ENCODE results near the gene EFTUD2. TPM values are rescaled to one million over a fixed set of nuclear protein-coding genes. Genes with fewer than 3 reads are reported as not detected.

The EFTUD2 gene
- total and polyA plus RNA-seq, 9 of the 15 experiments (the other 6 are each of a cell fraction or from before 2014, with no cell fraction given) = 65.8 to 362 (median 218) TPM

DNA sequence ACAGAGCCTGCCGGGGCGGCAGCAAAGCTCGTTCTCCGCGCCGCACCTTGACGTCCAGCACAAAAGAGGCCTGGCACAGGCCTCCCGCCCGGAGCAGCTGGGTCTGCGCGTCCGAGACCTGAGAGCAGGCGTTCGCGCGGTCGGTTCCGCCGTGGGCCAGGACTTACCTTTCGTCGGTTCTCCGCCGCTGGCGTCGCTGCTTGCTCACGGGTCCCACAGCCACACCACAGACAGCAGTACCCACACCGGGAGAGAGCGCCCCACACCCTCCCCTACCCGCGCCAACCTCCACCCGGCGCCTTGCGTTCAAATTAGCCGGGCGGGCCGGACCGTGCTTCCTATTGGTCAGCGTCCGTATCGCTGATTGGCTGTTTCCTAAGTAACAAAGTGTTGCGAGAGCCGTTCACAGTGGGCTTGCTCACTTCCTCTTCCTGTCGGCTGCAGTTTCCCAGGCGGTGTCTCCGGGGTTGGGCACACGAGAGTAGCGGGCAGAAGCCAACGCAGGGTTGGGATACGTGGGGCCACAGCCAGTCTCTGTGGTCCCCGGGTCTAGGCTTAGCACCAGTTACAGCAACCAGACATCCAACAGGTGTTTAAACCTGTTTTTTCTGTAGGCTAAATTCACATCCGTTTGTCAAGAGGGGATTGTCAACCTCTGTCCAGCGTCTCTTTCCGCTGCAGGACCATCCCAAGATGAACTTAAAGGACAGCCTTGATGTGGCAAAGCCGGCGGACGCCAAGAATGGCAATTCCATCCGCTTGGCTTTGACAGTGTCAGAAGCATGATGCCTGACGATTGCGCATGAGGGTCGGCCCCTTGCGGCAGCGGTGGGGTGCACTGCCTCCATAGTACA lies 48.4 kb upstream of the EFTUD2 start, which contains the start of gene KIF18B (continued):
- TF ChIP-seq, protein P1, sequence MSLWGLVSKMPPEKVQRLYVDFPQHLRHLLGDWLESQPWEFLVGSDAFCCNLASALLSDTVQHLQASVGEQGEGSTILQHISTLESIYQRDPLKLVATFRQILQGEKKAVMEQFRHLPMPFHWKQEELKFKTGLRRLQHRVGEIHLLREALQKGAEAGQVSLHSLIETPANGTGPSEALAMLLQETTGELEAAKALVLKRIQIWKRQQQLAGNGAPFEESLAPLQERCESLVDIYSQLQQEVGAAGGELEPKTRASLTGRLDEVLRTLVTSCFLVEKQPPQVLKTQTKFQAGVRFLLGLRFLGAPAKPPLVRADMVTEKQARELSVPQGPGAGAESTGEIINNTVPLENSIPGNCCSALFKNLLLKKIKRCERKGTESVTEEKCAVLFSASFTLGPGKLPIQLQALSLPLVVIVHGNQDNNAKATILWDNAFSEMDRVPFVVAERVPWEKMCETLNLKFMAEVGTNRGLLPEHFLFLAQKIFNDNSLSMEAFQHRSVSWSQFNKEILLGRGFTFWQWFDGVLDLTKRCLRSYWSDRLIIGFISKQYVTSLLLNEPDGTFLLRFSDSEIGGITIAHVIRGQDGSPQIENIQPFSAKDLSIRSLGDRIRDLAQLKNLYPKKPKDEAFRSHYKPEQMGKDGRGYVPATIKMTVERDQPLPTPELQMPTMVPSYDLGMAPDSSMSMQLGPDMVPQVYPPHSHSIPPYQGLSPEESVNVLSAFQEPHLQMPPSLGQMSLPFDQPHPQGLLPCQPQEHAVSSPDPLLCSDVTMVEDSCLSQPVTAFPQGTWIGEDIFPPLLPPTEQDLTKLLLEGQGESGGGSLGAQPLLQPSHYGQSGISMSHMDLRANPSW (CRISPR knock-in tag; IDR thresholded peaks at IDR 0.05) = peak; percentile 66; the same call in 1 of the 2 replicates
- no peak for TF ChIP-seq TFAM (CRISPR knock-in tag; conservative IDR thresholded peaks at IDR 0.05)
- TF ChIP-seq, protein P2, sequence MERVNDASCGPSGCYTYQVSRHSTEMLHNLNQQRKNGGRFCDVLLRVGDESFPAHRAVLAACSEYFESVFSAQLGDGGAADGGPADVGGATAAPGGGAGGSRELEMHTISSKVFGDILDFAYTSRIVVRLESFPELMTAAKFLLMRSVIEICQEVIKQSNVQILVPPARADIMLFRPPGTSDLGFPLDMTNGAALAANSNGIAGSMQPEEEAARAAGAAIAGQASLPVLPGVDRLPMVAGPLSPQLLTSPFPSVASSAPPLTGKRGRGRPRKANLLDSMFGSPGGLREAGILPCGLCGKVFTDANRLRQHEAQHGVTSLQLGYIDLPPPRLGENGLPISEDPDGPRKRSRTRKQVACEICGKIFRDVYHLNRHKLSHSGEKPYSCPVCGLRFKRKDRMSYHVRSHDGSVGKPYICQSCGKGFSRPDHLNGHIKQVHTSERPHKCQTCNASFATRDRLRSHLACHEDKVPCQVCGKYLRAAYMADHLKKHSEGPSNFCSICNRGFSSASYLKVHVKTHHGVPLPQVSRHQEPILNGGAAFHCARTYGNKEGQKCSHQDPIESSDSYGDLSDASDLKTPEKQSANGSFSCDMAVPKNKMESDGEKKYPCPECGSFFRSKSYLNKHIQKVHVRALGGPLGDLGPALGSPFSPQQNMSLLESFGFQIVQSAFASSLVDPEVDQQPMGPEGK (CRISPR knock-in tag; IDR thresholded peaks at IDR 0.05; ENCODE audit: borderline replicate concordance) = no peak
- TF ChIP-seq ZNF583 (CRISPR knock-in tag; IDR thresholded peaks at IDR 0.05) = peak; percentile 72; the same call in 1 of the 2 replicates
- TF ChIP-seq, protein P3, sequence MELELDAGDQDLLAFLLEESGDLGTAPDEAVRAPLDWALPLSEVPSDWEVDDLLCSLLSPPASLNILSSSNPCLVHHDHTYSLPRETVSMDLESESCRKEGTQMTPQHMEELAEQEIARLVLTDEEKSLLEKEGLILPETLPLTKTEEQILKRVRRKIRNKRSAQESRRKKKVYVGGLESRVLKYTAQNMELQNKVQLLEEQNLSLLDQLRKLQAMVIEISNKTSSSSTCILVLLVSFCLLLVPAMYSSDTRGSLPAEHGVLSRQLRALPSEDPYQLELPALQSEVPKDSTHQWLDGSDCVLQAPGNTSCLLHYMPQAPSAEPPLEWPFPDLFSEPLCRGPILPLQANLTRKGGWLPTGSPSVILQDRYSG (tag; conservative IDR thresholded peaks at IDR 0.05; ENCODE audit: low read depth) = 0 out of 2 replicates have a peak, but pooled peaks have one; percentile 66
- no peak for TF ChIP-seq ZKSCAN8 (CRISPR knock-in tag; IDR thresholded peaks at IDR 0.05)
- TF ChIP-seq GTF2F1 (IDR thresholded peaks at IDR 0.05; ENCODE audit: low read depth, low read length) = no peak; the same call in 1 of the 2 replicates
- TF ChIP-seq, protein P4, sequence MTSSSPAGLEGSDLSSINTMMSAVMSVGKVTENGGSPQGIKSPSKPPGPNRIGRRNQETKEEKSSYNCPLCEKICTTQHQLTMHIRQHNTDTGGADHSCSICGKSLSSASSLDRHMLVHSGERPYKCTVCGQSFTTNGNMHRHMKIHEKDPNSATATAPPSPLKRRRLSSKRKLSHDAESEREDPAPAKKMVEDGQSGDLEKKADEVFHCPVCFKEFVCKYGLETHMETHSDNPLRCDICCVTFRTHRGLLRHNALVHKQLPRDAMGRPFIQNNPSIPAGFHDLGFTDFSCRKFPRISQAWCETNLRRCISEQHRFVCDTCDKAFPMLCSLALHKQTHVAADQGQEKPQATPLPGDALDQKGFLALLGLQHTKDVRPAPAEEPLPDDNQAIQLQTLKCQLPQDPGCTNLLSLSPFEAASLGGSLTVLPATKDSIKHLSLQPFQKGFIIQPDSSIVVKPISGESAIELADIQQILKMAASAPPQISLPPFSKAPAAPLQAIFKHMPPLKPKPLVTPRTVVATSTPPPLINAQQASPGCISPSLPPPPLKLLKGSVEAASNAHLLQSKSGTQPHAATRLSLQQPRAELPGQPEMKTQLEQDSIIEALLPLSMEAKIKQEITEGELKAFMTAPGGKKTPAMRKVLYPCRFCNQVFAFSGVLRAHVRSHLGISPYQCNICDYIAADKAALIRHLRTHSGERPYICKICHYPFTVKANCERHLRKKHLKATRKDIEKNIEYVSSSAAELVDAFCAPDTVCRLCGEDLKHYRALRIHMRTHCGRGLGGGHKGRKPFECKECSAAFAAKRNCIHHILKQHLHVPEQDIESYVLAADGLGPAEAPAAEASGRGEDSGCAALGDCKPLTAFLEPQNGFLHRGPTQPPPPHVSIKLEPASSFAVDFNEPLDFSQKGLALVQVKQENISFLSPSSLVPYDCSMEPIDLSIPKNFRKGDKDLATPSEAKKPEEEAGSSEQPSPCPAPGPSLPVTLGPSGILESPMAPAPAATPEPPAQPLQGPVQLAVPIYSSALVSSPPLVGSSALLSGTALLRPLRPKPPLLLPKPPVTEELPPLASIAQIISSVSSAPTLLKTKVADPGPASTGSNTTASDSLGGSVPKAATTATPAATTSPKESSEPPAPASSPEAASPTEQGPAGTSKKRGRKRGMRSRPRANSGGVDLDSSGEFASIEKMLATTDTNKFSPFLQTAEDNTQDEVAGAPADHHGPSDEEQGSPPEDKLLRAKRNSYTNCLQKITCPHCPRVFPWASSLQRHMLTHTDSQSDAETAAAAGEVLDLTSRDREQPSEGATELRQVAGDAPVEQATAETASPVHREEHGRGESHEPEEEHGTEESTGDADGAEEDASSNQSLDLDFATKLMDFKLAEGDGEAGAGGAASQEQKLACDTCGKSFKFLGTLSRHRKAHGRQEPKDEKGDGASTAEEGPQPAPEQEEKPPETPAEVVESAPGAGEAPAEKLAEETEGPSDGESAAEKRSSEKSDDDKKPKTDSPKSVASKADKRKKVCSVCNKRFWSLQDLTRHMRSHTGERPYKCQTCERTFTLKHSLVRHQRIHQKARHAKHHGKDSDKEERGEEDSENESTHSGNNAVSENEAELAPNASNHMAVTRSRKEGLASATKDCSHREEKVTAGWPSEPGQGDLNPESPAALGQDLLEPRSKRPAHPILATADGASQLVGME (CRISPR knock-in tag; IDR thresholded peaks at IDR 0.05) = peak; percentile 41; the same call in 1 of the 2 replicates
- TF ChIP-seq ZNF217 (CRISPR knock-in tag; IDR thresholded peaks at IDR 0.05) = no peak

Measured in K562 (cell line).